Fibroblast of peridontal ligament (primary cell): ENCODE data around the gene CTSG.
A peak's percentile ranks its signal among the peaks of the same experiment; 100 is the strongest.
"Not testable (repeated sequence)": the region's sequence is repeated elsewhere in the genome, so short reads cannot be mapped to it uniquely, and the experiment has no call there.

Experiments
- DNase-seq: peaks from one replicate; pipeline ENCODE4 v3.0.0-alpha.2; 2010; ENCODE audit errors: extremely low read depth

The CTSG gene

DNA sequence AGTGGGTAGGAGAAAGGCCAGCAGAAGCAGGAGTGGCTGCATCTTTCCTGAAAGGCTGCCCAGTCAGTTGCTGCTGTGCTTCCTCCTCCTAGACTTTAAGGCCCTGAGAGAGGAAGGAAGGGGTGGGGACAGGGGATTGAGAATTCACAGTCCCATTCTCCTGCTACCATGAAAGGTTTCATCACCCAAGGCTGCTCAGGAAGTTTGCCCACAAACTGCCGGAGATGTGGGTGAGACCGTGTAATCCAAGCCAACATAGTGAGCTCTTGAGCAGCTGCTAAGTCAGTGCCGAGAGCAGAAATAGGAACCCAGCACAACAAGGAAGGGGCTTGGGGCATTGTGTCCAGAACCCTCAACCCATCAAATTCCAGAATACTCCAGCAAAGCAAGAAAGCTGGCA is at the start of gene CTSG:
CTSG (minus strand) TSS at position 69 of the 400 bp plus-strand sequence; CDS start at position 42, 27 bp downstream.
- DNase-seq: no peak

- DNase-seq: no peak
Measured at GRCh38 chr14:24613747-24614146, 37.7 kb upstream of the CTSG start.

DNA sequence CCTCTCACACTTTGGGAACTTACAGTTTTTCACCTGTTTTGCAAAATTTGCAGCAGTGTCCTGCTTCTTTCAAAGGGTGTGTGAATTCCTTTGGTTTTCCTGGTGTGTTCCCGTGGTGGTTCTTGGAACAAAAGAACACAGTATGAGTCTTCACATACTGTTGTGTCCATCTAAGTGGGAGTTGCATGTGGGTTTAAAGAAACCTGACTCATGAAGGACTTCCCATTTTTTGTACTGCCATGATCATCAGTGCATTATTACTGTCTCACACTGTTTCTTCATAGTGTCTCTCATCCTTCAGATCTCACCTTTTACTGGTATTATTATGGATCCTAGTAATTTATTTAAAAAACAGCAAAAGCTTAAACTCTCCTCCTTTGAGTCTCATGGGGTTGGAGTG is 37.2 kb upstream of the CTSG start:
- no peak for DNase-seq

DNA sequence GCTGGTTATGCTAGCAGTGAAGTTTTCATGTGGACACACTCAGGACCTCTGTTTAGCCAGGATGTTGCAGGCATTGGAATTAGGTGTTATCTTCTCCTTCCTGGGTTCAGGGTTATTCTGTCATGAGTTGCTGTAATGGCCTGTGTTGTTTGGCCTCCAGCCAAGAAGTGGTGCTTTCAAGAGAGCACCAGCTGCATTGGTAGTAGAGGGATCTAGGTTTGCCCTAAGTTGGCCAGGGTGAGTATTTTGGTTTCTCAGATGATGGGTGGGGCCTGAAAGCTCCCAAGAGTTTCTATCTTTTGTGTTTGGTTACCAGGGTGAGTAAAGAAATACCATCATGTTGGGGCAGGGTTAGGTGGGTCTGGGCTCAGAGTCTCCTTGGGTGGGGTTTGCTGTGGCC is 36.1 kb upstream of the CTSG start:
- DNase-seq: no peak

- DNase-seq: no peak
Measured at GRCh38 chr14:24609655-24610344, 33.8 kb upstream of the CTSG start, which contains the start of gene GZMH. Gene GZMH (minus strand): TSS chr14:24609685. CDS start chr14:24609613, 72 bp downstream.

- no peak for DNase-seq
Measured at GRCh38 chr14:24607635-24608514, 31.8 kb upstream of the CTSG start.

DNA sequence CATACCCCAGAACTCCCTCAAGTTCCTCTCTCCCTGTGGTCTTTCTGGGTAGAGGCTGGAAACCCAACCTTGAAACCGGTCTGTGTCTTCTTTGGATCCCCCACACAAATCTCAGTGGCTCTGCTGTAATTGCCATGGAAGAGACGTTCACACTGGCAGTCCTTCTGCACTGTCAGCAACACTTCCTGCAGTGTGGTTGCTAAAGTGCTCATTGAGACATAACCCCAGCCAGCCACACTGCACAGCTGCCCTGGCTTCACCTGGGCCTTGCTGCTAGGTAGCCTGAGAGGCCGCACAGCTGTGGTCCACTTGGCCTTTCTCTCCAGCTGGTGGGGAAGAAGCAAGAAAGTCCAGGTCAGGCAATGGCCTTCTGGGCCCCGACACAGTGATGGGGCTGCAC is 31.0 kb upstream of the CTSG start:
- DNase-seq: no peak

DNA sequence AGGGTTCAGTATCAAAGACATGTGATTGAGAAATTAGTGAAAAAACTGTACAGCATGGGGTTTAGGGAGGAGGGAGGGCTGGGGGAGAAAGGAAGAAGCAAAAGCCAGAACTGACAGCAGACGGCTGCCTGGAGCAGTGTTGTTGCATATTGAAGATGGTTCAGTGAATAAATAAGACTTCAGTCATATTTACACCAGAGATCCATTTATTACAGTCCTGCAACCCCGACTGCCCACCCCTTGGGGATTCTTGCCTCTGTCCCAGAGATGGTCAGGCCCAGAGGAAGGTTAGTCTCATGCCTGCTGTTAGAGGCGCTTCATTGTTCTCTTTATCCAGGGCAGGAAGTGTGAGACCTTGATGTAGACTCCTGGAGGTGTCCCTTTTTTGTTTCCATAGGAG is 30.2 kb upstream of the CTSG start:
- DNase-seq: no peak

DNA sequence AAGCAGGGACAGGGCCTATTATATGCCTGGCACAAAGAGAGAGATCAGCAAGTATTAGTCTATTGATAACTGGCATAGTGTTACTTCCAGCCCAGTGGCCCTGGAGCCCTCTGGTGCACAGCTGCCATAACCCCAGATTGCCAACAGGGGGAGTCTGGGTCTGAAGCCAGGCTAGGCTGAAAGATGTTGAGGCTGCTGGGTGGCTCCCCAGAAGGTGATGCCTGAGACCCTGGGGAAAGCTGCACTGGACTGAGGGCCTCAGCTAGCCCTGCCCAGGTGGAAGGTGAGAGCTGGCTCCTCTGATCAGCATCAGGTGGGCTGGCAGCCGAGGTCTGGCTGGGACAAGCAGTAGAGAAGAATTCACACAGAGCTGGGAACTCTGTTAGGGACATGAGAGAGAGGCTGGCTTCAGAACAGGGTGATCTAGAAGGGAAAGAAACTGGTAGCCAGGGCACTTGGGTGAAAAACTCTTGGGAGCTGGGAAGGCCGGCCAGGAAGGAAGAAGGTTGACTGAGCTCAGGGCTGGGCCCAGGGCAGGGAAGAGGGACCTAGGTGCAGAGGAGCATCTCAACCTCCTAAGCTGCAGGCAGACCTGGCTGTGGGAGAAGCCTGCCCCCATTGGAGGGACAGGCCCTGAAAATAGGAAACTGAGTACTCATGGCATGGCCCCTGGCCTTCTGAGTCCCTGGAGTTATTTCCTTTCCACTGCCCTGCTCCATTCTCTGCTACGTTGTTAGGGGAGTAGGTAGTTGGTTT is 29.6 kb upstream of the CTSG start:
- no peak for DNase-seq

DNA sequence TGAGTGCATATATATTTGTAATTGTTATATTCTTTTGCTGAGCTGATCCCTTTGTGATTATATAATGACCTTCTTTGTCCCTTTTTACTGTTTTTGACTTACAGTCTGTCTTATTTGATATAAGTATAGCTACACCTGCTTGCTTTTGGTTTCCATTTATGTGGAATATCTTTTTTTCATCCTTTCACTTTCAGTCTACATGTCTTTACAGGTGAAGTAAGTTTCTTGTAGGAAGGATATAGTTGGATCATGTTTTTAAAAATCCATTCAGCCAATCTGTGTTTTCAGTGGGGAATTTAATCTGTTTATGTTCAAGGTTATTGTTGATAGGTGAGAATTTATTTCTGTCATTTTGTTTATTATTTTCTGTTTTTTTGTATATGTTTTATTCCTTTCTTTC is 21.4 kb upstream of the CTSG start:
- no peak for DNase-seq

DNA sequence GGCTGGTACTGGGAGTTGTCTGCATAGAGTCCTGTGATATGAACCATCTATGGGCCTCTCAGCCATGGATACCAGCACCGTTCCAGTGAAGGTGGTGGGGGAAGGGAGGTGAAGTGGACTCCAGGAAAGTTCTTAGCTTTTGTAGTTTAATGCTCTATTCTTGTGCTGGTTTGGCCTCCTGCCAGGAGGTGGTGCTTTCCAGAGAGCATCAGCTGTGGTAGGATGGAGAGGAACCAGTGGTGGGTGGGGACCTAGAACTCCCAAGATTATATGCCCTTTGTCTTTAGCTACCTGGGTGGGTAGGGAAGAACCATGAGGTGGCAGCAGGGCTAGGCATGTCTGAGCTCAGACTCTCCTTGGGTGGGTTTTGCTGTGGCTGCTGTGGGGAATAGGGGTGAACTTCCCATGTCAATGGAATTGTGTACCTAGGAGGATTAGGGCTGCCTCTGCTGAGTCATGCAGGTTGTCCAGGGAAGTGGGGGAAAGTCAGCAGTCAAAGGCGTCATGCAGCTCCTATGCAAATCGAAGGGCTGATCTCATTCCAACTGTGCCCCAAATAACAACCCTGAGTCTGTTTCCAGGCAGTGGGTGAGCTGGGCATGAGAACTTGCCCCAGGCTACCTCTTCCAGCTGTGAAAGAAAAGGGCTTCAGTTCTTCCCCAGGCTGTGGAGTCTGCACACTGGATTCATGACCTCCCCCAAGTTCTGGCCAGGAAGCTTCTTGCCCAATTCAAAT is 19.2 kb upstream of the CTSG start:
- DNase-seq: no peak

DNA sequence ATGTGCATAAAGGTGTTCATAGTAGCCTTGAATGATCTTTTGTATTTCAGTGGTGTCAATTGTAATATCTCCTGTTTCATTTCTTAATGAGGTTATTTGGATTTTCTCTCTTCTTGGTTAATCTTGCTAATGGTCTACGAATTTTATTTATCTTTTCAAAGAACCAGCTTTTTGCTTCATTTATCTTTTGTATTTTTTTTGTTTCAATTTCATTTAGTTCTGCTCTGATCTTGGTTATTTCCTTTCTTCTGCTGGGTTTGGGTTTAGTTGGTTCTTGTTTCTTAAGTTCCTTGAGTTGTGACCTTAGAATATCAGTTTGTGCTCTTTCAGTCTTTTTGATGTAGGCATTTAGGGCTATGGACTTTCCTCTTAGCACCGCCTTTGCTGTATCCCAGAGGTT is 15.0 kb upstream of the CTSG start:
- DNase-seq: not testable (repeated sequence)

DNA sequence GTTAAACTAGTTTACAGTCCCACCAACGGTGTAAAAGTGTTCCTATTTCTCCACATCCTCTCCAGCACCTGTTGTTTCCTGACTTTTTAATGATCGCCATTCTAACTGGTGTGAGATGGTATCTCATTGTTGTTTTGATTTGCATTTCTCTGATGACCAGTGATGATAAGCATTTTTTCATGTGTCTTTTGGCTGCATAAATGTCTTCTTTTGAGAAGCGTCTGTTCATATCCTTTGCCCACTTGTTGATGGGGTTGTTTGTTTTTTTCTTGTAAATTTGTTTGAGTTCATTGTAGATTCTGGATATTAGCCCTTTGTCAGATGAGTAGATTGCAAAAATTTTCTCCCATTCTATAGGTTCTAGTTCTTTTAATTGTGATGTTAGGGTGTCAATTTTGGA is 8.4 kb upstream of the CTSG start:
- not testable (repeated sequence) for DNase-seq

GRCh38 chr14:24578558-24578957 is 2.5 kb upstream of the CTSG start:
- no peak for DNase-seq

DNA sequence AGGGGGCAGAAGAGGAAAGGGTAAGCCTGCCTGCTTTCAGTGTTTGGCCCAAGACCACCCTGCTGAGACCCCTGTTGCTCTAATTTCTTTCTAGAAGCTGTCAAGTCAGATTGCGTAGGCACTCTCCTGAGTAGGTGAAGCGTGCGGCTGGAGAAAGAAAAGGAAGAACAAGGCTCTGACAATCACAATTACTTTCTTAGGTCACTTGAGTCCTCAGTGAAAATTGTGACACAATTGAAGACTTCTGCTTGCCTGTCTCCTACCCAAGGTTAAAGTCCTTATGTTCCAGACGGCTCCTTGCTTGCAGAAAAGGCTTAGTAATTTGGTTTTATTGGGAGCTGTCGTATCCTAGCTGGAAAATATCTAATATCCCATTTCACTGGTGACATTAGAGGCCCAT is 721 bp upstream of the CTSG start:
- DNase-seq: no peak

DNA sequence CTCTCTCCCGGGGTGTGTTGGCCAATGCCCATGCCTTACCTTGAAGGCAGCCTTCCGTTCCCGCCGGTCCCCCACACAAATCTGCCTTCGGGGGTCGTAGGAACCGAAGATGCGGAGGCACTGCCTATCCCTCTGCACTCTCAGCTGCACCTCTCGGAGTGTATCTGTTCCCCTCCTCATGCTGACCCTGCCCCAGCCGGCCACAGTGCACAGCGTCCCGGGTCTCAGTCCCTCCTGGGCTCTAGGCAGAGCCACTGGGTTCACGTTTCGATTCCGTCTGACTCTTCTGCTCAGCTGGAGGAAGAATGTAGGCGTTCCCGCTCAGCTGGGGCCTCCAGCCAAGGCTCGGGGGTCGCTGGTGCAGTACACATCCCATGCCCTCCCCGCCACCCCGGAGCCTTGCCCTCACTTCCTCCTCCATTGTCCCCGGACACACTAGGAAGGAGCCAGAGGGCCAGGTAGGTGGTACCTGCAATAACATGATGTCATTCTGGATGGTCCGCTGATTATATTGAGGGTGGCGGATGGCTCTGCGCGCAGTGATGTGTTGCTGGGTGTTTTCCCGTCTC is 1.8 kb downstream of the CTSG start:
- DNase-seq: no peak

- DNase-seq: no peak
Measured at GRCh38 chr14:24566318-24566717, 9.7 kb downstream of the CTSG start.

DNA sequence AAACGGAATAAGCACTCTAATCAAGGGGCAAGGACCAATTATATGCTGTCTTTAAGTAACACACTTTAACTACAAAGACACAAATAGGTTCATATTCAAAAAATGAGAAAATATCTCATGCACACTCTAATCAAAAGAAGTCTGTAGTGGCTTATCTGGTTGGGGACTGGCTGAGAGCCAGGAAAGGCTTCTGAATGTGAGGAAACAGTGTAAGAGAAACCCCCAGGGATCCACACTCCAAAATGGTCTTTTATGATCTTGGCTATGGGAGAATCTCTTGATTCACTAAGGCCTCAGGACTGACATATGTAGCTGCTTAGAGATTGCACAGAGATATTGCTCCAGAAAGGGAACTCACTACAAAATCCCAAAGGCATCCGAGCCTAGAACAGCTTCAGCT is 10.3 kb downstream of the CTSG start:
- DNase-seq: no peak

DNA sequence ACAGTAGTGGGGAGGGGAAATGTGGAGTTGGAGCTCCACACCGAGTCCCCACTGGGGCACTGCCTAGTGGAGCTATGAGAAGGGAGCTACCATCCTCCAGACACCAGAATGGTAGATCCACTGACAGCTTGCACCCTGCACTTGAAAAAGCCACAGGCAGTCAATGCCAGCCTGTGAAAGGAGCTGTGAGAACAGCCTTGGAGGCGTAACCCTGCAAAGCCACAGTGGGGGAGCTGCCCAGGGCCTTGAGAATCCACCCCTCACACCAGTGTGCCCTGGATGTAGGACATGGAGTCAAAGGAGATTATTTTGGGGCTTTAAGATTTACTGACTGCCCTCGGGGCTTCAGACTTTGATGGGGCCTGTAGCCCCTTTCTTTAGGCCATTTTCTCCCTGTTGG is 12.5 kb downstream of the CTSG start:
- DNase-seq: no peak

GRCh38 chr14:24556756-24557155 is 19.3 kb downstream of the CTSG start:
- DNase-seq: peak; percentile 5

- not testable (repeated sequence) for DNase-seq
Measured at GRCh38 chr14:24549064-24549463, 27.0 kb downstream of the CTSG start.
